HepG2 (cell line): Measurements from ENCODE around the gene CYB5B. TPM values are rescaled to one million over a fixed set of nuclear protein-coding genes. Genes with fewer than 3 reads are reported as not detected.
A peak's percentile ranks its signal among the peaks of the same experiment; 100 is the strongest.

Experiments
- ATAC-seq: fragments of 200-7000 bp; cut with Tn5 transposase; 3 replicates; pipeline ENCODE4 v1.9.1; 2020; ENCODE audit warnings: mild to moderate bottlenecking, moderate library complexity
- Bru-seq: library from RNA; stranded (reverse); fragments of 400-500 nt; gene quantifications from one replicate; lab custom pipeline; 2021; lab: Mats Ljungman, UMichigan
- BruChase-seq, 2 experiments: library from RNA; stranded (reverse); fragments of 400-500 nt; gene quantifications; one replicate each; lab custom pipeline; 2021; lab: Mats Ljungman, UMichigan
- BruUV-seq: library from RNA; stranded (reverse); fragments of 400-500 nt; replicated peaks from 2 replicates; lab custom pipeline; 2021; lab: Mats Ljungman, UMichigan
- CTCF ChIA-PET: fragments of 300-600 bp; formaldehyde crosslinking; extraction: SDS; loops from one replicate; lab custom pipeline; 2021; ENCODE audit warnings: low total read pairs, inconsistent platforms, low intra/inter-chr PET ratio; lab: Yijun Ruan, JAX
- POLR2A ChIA-PET: fragments of 350-600 bp; sonication (Branson Sonifier 250); formaldehyde crosslinking; loops from one replicate; lab custom pipeline; 2020; ENCODE audit warnings: antibody characterized with exemption, inconsistent platforms; lab: Yijun Ruan, JAX
- DNase-seq: peaks from one replicate; pipeline ENCODE4 v3.0.0-alpha.2; 2015; ENCODE audit warnings: low spot score
- FAIRE-seq: peaks from 3 replicates; lab custom pipeline; 2011; peaks lifted over from hg19 to GRCh38; lab: Jason Lieb, UNC
- H2AFZ ChIP-seq: one replicate; pipeline ENCODE4 v1.6.1; 2011; ENCODE audit warnings: low read length, inconsistent platforms
- H3K27ac ChIP-seq: fragments of 300-600 bp; 3 replicates; pipeline ENCODE4 v1.8.0; 2011; ENCODE audit warnings: mixed run types, mild to moderate bottlenecking, mixed read lengths, low read length, inconsistent platforms; ENCODE audit not compliant: insufficient read depth; ENCODE audit errors: extremely low read length
- H3K27me3 ChIP-seq, 2 experiments: fragments of 200-600 bp in 1 of 2; 2 replicates in 1 of 2; 3 replicates in 1 of 2; pipeline versions ENCODE4 v1.6.0 to v1.8.0; 2011; ENCODE audit warnings: low read length in 2 of 2, mild to moderate bottlenecking in 2 of 2, moderate library complexity in 2 of 2, inconsistent platforms in 1 of 2; ENCODE audit not compliant: insufficient read depth in 2 of 2, control insufficient read depth in 1 of 2
- H3K36me3 ChIP-seq, 2 experiments: fragments of 200-600 bp in 1 of 2; replicated peaks in 1 of 2; 2 replicates in 1 of 2; 3 replicates in 1 of 2; pipeline versions ENCODE4 v1.5.1 to v1.8.0; 2011; ENCODE audit warnings: low read length in 2 of 2, inconsistent platforms in 1 of 2; ENCODE audit not compliant: insufficient read depth in 2 of 2, control insufficient read depth in 1 of 2
- H3K4me1 ChIP-seq: 2 replicates; pipeline ENCODE4 v1.5.1; 2012; ENCODE audit warnings: low read length, inconsistent platforms; ENCODE audit not compliant: insufficient read depth
- H3K4me2 ChIP-seq: 2 replicates; pipeline ENCODE4 v1.6.0; 2011; ENCODE audit warnings: low read depth, low read length, inconsistent platforms
- H3K4me3 ChIP-seq, 3 experiments: fragments of 200-600 bp in 1 of 3; sonication (generic), shearing (Covaris generic) in 1 of 3; replicated peaks in 1 of 3; 2 replicates each; pipeline ENCODE4 v1.5.1; 2011 to 2016; ENCODE audit warnings: low read length in 3 of 3, inconsistent platforms in 2 of 3, low read depth in 2 of 3, mild to moderate bottlenecking in 2 of 3, control low read depth in 1 of 3, mixed read lengths in 1 of 3; ENCODE audit not compliant: insufficient read depth in 1 of 3
- H3K79me2 ChIP-seq: one replicate; pipeline ENCODE4 v1.6.1; 2011; ENCODE audit warnings: low read length, inconsistent platforms; ENCODE audit not compliant: insufficient read depth
- H3K9ac ChIP-seq: 2 replicates; pipeline ENCODE4 v1.6.0; 2011; ENCODE audit warnings: mild to moderate bottlenecking, low read depth, low read length, inconsistent platforms; ENCODE audit not compliant: insufficient read depth
- H3K9me3 ChIP-seq: 2 replicates; pipeline ENCODE4 v1.5.1; 2012; ENCODE audit warnings: mild to moderate bottlenecking, low read length
- H4K20me1 ChIP-seq: 2 replicates; pipeline ENCODE4 v1.6.0; 2011; ENCODE audit warnings: inconsistent platforms, mild to moderate bottlenecking, low read length, moderate library complexity; ENCODE audit not compliant: insufficient read depth
- HMGA1 ChIP-seq: sonication (generic); formaldehyde crosslinking; conservative IDR thresholded peaks from 2 replicates; pipeline ENCODE4 v1.4.0; 2020; ENCODE audit warnings: missing genetic modification reagents
- MTA1 ChIP-seq: sonication (generic); formaldehyde crosslinking; IDR thresholded peaks from 2 replicates; pipeline ENCODE4 v1.4.0; 2020; ENCODE audit warnings: missing genetic modification reagents, mild to moderate bottlenecking, borderline replicate concordance
- NR2F2 ChIP-seq: IDR thresholded peaks from 2 replicates; pipeline ENCODE4 v1.6.1; 2012; ENCODE audit warnings: low read depth, inconsistent platforms, borderline replicate concordance
- PPARG ChIP-seq: conservative IDR thresholded peaks from 2 replicates; pipeline ENCODE4 v1.6.1; 2016; ENCODE audit warnings: missing biosample characterization, missing genetic modification reagents
- SATB2 ChIP-seq: sonication (generic); formaldehyde crosslinking; IDR thresholded peaks from 2 replicates; pipeline ENCODE4 v1.5.0; 2020; ENCODE audit warnings: missing genetic modification reagents
- SMARCE1 ChIP-seq: fragments of 450-650 bp; IDR thresholded peaks from 2 replicates; pipeline ENCODE4 v1.6.1; 2017; ENCODE audit warnings: borderline replicate concordance
- SNRNP70 ChIP-seq: fragments of 200-400 bp; formaldehyde crosslinking; IDR thresholded peaks from 2 replicates; pipeline ENCODE4 v1.6.1; 2017; ENCODE audit warnings: mild to moderate bottlenecking, low read depth, low read length, moderate library complexity
- ZFP36L2 ChIP-seq: sonication (generic); formaldehyde crosslinking; IDR thresholded peaks from 2 replicates; pipeline ENCODE4 v1.4.0; 2020; ENCODE audit warnings: missing genetic modification reagents
- ZNF543 ChIP-seq: sonication (generic); formaldehyde crosslinking; IDR thresholded peaks from 2 replicates; pipeline ENCODE4 v1.4.0; 2020; ENCODE audit warnings: mild to moderate bottlenecking, missing genetic modification reagents
- WGBS: methylation state at CpG from one replicate; pipeline ENCODE4 v1.1.6; 2017; ENCODE audit warnings: low lambda C conversion rate; 5-methylcytosine and 5-hydroxymethylcytosine counted together
- in situ Hi-C: cut with HindIII; loops from 2 replicates; pipeline ENCODE4 v1.10.0; 2017; ENCODE audit warnings: low pct_unique_long_range_greater_than_20kb; ENCODE audit not compliant: extremely low pct_ligation_motif_present
- intact Hi-C: fragments of 100-400 bp; cut with micrococcal nuclease; formaldehyde crosslinking; loops from one replicate; pipeline ENCODE4 v1.10.0; 2022; ENCODE audit not compliant: unreplicated experiment
- long read RNA-seq, 2 experiments: library from RNA in 1 of 2; library from polyadenylated mRNA in 1 of 2; stranded (forward) in 1 of 2; unstranded in 1 of 2; transcript quantifications; one replicate each; pipeline ENCODE4 v2.0.0, GENCODE V29; 2019 to 2022
- polyA minus RNA-seq, 3 experiments: library from RNA; depleted of rRNA, polyadenylated mRNA; stranded (reverse); fragments of >200 nt; gene quantifications; 2 replicates each; pipeline ENCODE4 v1.2.3, GENCODE V29; 2011; ENCODE audit warnings: low replicate concordance in 1 of 3
- polyA plus RNA-seq, 8 experiments: library from polyadenylated mRNA; depleted of rRNA in 3 of 8; stranded (reverse) in 7 of 8; unstranded in 1 of 8; fragments of >200 nt; fragmentation: Illumina TruSeq in 4 of 8; extraction: Trizol in 4 of 8; gene quantifications; 2 replicates each; pipeline versions ENCODE4 v1.2.1 to v1.2.3, GENCODE V29; 2011 to 2016; ENCODE audit warnings: low read depth in 4 of 8, missing spikeins in 1 of 8, mixed read lengths in 1 of 8; ENCODE audit not compliant: insufficient read depth in 1 of 8
- total RNA-seq, 5 experiments: library from RNA; depleted of rRNA; stranded (reverse); fragments of >200 nt; fragmentation: Illumina TruSeq; extraction: Trizol; gene quantifications; 2 replicates each; pipeline ENCODE4 v1.2.3, GENCODE V29; 2016; ENCODE audit warnings: low read depth in 1 of 5
- TF ChIP-seq, protein P1 (sequence below): IDR thresholded peaks from 2 replicates; pipeline ENCODE4 v1.6.1; 2016; ENCODE audit warnings: low read depth
- TF ChIP-seq, protein P2 (sequence below): IDR thresholded peaks from 2 replicates; pipeline ENCODE4 v1.6.1; 2018; ENCODE audit warnings: missing genetic modification reagents
- TF ChIP-seq, protein P3 (sequence below): sonication (generic); formaldehyde crosslinking; IDR thresholded peaks from 2 replicates; pipeline ENCODE4 v1.9.0; 2022; ENCODE audit warnings: low read depth, missing genetic modification reagents

Gene CYB5B, protein sequence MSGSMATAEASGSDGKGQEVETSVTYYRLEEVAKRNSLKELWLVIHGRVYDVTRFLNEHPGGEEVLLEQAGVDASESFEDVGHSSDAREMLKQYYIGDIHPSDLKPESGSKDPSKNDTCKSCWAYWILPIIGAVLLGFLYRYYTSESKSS
- total RNA-seq (2016; rRNA removed; fragmentation: Illumina TruSeq; extraction: Trizol) (432 and 638 TPM in 2 replicates), polyA plus RNA-seq (2011; rRNA removed) (207 and 234 TPM in 2 replicates), polyA minus RNA-seq (2011; rRNA and poly(A)+ RNA removed; ENCODE audit: low replicate concordance) (211 and 254 TPM in 2 replicates), Bru-seq, nascent RNA (percentile 91 among the genes with signal in this experiment), BruChase-seq, experiment 1, labeled RNA remaining after a 6-hour chase (percentile 88 among the genes with signal in this experiment), BruChase-seq, experiment 2, labeled RNA remaining after a 2-hour chase (percentile 91 among the genes with signal in this experiment)
- 65.6 and 75.3 TPM in 2 replicates for total RNA-seq (2016; cell fraction: cytosol; rRNA removed; fragmentation: Illumina TruSeq; extraction: Trizol; ENCODE audit: low read depth)
- 436 and 657 TPM in 2 replicates for total RNA-seq (2016; cell fraction: insoluble cytoplasmic fraction; rRNA removed; fragmentation: Illumina TruSeq; extraction: Trizol)
- total RNA-seq (2016; cell fraction: membrane; rRNA removed; fragmentation: Illumina TruSeq; extraction: Trizol), result 216 TPM in 2 replicates
- 130 and 153 TPM in 2 replicates for total RNA-seq (2016; cell fraction: nucleus; rRNA removed; fragmentation: Illumina TruSeq; extraction: Trizol)
- 139 and 166 TPM in 2 replicates for polyA plus RNA-seq (2011; cell fraction: cytosol; rRNA removed)
- 47.1 and 59.8 TPM in 2 replicates for polyA plus RNA-seq (2011; cell fraction: nucleus; rRNA removed)
- 126 and 167 TPM in 2 replicates for polyA plus RNA-seq (2012)
- 67.1 and 71.7 TPM in 2 replicates for polyA plus RNA-seq (2016; cell fraction: cytosol; fragmentation: Illumina TruSeq; extraction: Trizol; ENCODE audit: low read depth)
- polyA plus RNA-seq (2016; cell fraction: insoluble cytoplasmic fraction; fragmentation: Illumina TruSeq; extraction: Trizol; ENCODE audit: low read depth), result 674 and 738 TPM in 2 replicates
- polyA plus RNA-seq (2016; cell fraction: membrane; fragmentation: Illumina TruSeq; extraction: Trizol; ENCODE audit: low read depth), result 166 and 175 TPM in 2 replicates
- polyA plus RNA-seq (2016; cell fraction: nucleus; fragmentation: Illumina TruSeq; extraction: Trizol; ENCODE audit: insufficient read depth, low read depth), result 241 and 258 TPM in 2 replicates
- polyA minus RNA-seq (2011; cell fraction: cytosol; rRNA and poly(A)+ RNA removed), result 91.9 and 119 TPM in 2 replicates
- polyA minus RNA-seq (2011; cell fraction: nucleus; rRNA and poly(A)+ RNA removed), result 108 and 125 TPM in 2 replicates
- long read RNA-seq, experiment 1, full-length matches to known transcripts, result 380 of 398 reads
- long read RNA-seq, experiment 1, partial matches to known transcripts, result 2 of 398 reads
- long read RNA-seq, experiment 1, other reads (novel, unspliced or antisense), result 16 of 398 reads
- long read RNA-seq, experiment 2, full-length matches to known transcripts, result 122 of 327 reads
- long read RNA-seq, experiment 2, partial matches to known transcripts, result 172 of 327 reads
- long read RNA-seq, experiment 2, other reads (novel, unspliced or antisense), result 33 of 327 reads

DNA sequence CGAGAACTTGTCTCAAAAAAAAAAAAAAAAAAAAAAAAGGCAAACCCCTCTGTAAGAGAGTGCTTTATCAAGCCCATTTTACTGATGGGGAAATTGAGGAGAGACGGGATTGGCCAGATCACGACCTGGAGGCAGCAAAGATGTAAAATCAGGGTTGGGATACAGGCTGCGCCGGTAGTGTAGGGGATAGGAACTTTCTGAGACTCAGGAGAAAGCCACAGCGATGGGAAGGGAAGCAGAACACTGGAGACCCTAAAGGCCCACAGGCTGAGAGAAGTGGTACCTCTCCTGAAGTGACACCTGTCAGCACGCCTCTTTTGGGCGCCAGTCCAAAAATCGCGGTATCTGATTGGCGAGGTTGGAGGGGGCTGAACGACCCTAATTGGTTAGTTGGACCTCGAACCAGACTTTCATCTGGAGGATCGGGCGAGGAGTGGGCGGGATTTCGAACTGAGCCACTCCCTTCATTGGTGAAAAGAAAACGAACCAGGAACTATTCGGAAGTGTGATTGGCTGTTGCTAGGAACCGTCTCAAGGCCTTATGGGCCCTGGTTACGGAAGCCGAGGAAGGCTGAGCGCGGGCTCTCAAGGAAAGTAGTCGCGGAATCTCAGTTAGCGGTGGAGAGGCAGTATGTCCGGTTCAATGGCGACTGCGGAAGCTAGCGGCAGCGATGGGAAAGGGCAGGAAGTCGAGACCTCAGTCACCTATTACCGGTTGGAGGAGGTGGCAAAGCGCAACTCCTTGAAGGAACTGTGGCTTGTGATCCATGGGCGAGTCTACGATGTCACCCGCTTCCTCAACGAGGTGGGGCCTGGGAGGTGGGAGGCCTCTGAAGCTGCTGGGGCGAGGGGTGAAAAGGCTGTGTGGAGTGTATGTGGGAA, at the start of gene CYB5B:
TSS of gene CYB5B (plus strand) at position 567 of the 882 bp plus-strand sequence. CDS start at position 632, 65 bp downstream.
- BruUV-seq, result no TSS peak
- intact Hi-C loops (no loop called here), in situ Hi-C loops (no loop called here)
- Histone ChIP-seq H2AFZ (peak within 1 kb of the TSS; percentile 50), H3K9ac (peak within 1 kb of the TSS; percentile 86), H3K27me3 (no peaks in the 10 kb centered on the region; a peak in 1 of 5 replicates), H3K36me3 (peaks cover 8 to 24% of the 10 kb centered on the region in 2 experiments), H3K4me2 (peak within 1 kb of the TSS; percentile 81), H4K20me1 (no peaks in the 10 kb centered on the region), H3K79me2 (peaks cover 51% of the 10 kb centered on the region), H3K27ac (peak within 1 kb of the TSS; percentile 72), H3K4me3 (peak within 1 kb of the TSS; percentile 83 to 95 (median 95)), H3K9me3 (no peaks in the 10 kb centered on the region), H3K4me1 (peaks cover 62% of the 10 kb centered on the region)
- DNase-seq, result peak; percentile 97
- ChIA-PET POLR2A (interaction anchor here (0.7 to 2.8 kb wide), 8 partner anchors 10 to 143 kb away, joined by 3 to 10 read pairs (median 5); no protein-coding TSS in a partner anchor), CTCF (interaction anchor here (0.6 kb wide), 1 partner anchor 259 kb away, joined by 3 read pairs; no protein-coding TSS in a partner anchor)
- peak; percentile 98 for ATAC-seq
- WGBS, result 17% methylated on average over 34 of the region's 40 CpGs
- peak; percentile 90 for FAIRE-seq
- TF ChIP-seq ZNF543, result peak; percentile 94
- TF ChIP-seq, protein P1, sequence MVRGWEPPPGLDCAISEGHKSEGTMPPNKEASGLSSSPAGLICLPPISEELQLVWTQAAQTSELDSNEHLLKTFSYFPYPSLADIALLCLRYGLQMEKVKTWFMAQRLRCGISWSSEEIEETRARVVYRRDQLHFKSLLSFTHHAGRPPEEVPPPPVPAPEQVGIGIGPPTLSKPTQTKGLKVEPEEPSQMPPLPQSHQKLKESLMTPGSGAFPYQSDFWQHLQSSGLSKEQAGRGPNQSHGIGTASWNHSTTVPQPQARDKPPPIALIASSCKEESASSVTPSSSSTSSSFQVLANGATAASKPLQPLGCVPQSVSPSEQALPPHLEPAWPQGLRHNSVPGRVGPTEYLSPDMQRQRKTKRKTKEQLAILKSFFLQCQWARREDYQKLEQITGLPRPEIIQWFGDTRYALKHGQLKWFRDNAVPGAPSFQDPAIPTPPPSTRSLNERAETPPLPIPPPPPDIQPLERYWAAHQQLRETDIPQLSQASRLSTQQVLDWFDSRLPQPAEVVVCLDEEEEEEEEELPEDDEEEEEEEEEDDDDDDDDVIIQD (CRISPR knock-in tag), result peak; percentile 100
- TF ChIP-seq MTA1, result peak; percentile 87
- no peak for TF ChIP-seq HMGA1 (CRISPR knock-in tag)
- no peak for TF ChIP-seq NR2F2
- no peak for TF ChIP-seq SATB2 (CRISPR knock-in tag)
- peak; percentile 41; the same call in 1 of the 2 replicates for TF ChIP-seq PPARG
- TF ChIP-seq, protein P2, sequence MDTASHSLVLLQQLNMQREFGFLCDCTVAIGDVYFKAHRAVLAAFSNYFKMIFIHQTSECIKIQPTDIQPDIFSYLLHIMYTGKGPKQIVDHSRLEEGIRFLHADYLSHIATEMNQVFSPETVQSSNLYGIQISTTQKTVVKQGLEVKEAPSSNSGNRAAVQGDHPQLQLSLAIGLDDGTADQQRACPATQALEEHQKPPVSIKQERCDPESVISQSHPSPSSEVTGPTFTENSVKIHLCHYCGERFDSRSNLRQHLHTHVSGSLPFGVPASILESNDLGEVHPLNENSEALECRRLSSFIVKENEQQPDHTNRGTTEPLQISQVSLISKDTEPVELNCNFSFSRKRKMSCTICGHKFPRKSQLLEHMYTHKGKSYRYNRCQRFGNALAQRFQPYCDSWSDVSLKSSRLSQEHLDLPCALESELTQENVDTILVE, result peak; percentile 44; the same call in 1 of the 2 replicates
- no peak for TF ChIP-seq SNRNP70
- TF ChIP-seq SMARCE1, result no peak
- no peak for TF ChIP-seq ZFP36L2
- TF ChIP-seq, protein P3, sequence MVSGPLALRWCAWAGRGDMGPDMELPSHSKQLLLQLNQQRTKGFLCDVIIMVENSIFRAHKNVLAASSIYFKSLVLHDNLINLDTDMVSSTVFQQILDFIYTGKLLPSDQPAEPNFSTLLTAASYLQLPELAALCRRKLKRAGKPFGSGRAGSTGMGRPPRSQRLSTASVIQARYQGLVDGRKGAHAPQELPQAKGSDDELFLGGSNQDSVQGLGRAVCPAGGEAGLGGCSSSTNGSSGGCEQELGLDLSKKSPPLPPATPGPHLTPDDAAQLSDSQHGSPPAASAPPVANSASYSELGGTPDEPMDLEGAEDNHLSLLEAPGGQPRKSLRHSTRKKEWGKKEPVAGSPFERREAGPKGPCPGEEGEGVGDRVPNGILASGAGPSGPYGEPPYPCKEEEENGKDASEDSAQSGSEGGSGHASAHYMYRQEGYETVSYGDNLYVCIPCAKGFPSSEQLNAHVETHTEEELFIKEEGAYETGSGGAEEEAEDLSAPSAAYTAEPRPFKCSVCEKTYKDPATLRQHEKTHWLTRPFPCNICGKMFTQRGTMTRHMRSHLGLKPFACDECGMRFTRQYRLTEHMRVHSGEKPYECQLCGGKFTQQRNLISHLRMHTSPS, result 0 out of 2 replicates have a peak, but pooled peaks have one; percentile 12
